ENCODE results near the gene RANBP3L. TPM values are rescaled to one million over a fixed set of nuclear protein-coding genes. Genes with fewer than 3 reads are reported as not detected.
"Not testable (repeated sequence)": the region's sequence is repeated elsewhere in the genome, so short reads cannot be mapped to it uniquely, and the experiment has no call there.

The RANBP3L gene
- total RNA-seq, 2 experiments from 2014 or later: not detected

DNA sequence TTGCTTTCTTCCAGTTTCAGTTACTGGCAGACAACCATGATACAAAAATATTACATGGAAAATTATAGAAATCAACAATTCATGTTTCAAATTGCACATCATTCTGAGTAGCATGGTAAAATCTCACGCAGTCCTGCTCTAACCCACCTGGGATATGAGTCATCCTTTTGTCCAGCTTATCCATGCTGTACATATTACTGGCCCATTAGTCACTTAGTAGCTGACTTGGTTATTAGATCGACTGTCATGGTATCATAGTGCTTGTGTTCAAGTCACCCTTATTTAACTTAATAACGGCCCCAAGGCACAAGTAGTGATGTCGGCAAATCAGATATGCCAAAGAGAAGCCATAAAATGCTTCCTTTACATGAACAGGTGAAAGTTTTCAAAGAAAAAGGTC is 101.2 kb downstream of the RANBP3L start:
- no peaks in the 10 kb centered on the region for H3K9me3 Mint-ChIP-seq
- H3K4me1 Mint-ChIP-seq (ENCODE audit: low read depth): no peaks in the 10 kb centered on the region
- DNase-seq: no peak
- intact Hi-C loops (cut with micrococcal nuclease): no loop called here
- POLR2A ChIA-PET: no interaction called here
- TF ChIP-seq, protein P1, sequence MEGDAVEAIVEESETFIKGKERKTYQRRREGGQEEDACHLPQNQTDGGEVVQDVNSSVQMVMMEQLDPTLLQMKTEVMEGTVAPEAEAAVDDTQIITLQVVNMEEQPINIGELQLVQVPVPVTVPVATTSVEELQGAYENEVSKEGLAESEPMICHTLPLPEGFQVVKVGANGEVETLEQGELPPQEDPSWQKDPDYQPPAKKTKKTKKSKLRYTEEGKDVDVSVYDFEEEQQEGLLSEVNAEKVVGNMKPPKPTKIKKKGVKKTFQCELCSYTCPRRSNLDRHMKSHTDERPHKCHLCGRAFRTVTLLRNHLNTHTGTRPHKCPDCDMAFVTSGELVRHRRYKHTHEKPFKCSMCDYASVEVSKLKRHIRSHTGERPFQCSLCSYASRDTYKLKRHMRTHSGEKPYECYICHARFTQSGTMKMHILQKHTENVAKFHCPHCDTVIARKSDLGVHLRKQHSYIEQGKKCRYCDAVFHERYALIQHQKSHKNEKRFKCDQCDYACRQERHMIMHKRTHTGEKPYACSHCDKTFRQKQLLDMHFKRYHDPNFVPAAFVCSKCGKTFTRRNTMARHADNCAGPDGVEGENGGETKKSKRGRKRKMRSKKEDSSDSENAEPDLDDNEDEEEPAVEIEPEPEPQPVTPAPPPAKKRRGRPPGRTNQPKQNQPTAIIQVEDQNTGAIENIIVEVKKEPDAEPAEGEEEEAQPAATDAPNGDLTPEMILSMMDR (IDR thresholded peaks at IDR 0.05): no peak
- no peak overlapping the region for H3K27ac Mint-ChIP-seq
- no peaks in the 10 kb centered on the region for H3K27me3 Mint-ChIP-seq
- ATAC-seq: no peak
- H3K4me3 Mint-ChIP-seq: no peak overlapping the region
- peaks cover 21% of the 10 kb centered on the region for H3K36me3 Mint-ChIP-seq (ENCODE audit: low read depth)
- CTCF ChIA-PET: no interaction called here

DNA sequence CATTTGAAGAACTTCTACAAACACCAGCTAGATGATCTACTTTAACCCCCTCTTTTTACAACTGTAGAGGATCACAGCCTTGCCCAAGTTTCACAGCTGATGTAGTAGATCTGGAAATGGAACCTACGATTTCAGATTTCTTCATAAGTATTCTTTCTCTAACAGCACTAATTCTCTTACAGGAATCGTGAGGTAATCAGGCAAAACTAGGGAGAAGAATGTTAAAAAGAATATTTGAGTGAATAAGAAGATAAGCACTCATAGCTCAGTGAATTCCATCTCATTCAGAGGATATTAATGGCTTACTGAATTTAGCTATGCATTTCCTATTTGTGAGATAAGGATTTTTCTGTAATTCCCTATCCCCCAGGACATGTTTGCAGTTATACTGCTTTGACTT is 102.1 kb downstream of the RANBP3L start:
- DNase-seq (no peak), ATAC-seq (no peak)
- Mint-ChIP-seq H3K27ac (no peak overlapping the region), H3K27me3 (no peaks in the 10 kb centered on the region), H3K4me1 (ENCODE audit: low read depth) (no peaks in the 10 kb centered on the region), H3K4me3 (no peak overlapping the region), H3K9me3 (no peaks in the 10 kb centered on the region), H3K36me3 (ENCODE audit: low read depth) (peaks cover 21% of the 10 kb centered on the region)
- TF ChIP-seq, protein P1 (IDR thresholded peaks at IDR 0.05): no peak
- ChIA-PET POLR2A (no interaction called here), CTCF (no interaction called here)
- intact Hi-C loops (cut with micrococcal nuclease): no loop called here

DNA sequence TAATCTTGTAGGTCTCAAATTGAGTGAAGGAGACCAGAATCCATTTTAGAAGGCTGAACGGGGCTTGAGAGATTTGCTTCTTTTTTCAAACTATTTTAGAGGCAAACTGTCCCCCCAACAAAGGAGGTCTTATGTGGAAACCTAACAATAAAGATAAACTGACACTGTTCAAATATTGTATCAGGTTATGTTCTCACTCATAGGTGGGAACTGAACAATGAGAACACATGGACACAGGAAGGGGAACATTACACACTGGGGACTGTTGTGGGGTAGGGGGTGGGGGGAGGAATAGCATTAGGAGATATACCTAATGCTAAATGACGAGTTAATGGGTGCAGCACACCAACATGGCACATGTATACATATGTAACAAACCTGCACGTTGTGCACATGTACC is 102.9 kb downstream of the RANBP3L start:
- intact Hi-C loops (cut with micrococcal nuclease); H3K4me3 Mint-ChIP-seq: not testable (repeated sequence)
- CTCF ChIA-PET: interaction anchor here (1.3 to 1.5 kb wide), 2 partner anchors 19 to 43 kb away, joined by 3 to 5 read pairs; partner anchors contain the start of gene NADK2

More for the DNA sequence above, 102.9 kb downstream of the RANBP3L start:
- POLR2A ChIA-PET; DNase-seq; ATAC-seq; H3K27ac Mint-ChIP-seq; H3K27me3 Mint-ChIP-seq; H3K4me1 Mint-ChIP-seq (ENCODE audit: low read depth); H3K9me3 Mint-ChIP-seq: not testable (repeated sequence)
- peaks cover 21% of the 10 kb centered on the region for H3K36me3 Mint-ChIP-seq (ENCODE audit: low read depth)

Other genes starting within 250 kb of the RANBP3L start
- not detected for gene UGT3A2, start 235.0 kb downstream of the RANBP3L start, total RNA-seq
- 10 to 100 TPM in 1 of 2 experiments, 1 to 10 TPM in 1; 9.9 to 10.8 TPM for gene LMBRD2, start 150.0 kb downstream of the RANBP3L start, total RNA-seq
- gene SKP2, start 149.8 kb downstream of the RANBP3L start, total RNA-seq: 10 to 100 TPM; 55.8 to 60.2 TPM
- 10 to 100 TPM; 22.7 to 25.2 TPM for gene NADK2, start 60.0 kb downstream of the RANBP3L start, total RNA-seq

Measured in activated CD8-positive, alpha-beta T cell treated with anti-CD3 and anti-CD28 coated beads for 36 hours (primary cell).